ES-I3 (cell line): Measurements from ENCODE around the gene ECEL1.
A peak's percentile ranks its signal among the peaks of the same experiment; 100 is the strongest.

Experiments
- H3K36me3 ChIP-seq: 2 replicates; pipeline ENCODE4 v1.6.1; 2013; ENCODE audit warnings: mild to moderate bottlenecking, low read length, control low read depth, moderate library complexity; ENCODE audit not compliant: insufficient read depth
- H3K4me1 ChIP-seq: 2 replicates; pipeline ENCODE4 v1.6.1; 2013; ENCODE audit warnings: mild to moderate bottlenecking, control low read depth, low read length; ENCODE audit not compliant: insufficient read depth
- H3K9ac ChIP-seq: 2 replicates; pipeline ENCODE4 v1.6.1; 2013; ENCODE audit warnings: low read depth, mild to moderate bottlenecking, low read length, moderate library complexity
- H3K9me3 ChIP-seq: 2 replicates; pipeline ENCODE4 v1.6.1; 2013; ENCODE audit warnings: mild to moderate bottlenecking, low read length, moderate library complexity; ENCODE audit not compliant: control insufficient read depth, insufficient read depth

Gene ECEL1

GRCh38 chr2:232497348-232497747, 9.7 kb upstream of the ECEL1 start:
- Histone ChIP-seq H3K36me3 (no peaks in the 10 kb centered on the region), H3K9ac (no peak overlapping the region), H3K4me1 (peaks cover 10% of the 10 kb centered on the region; the same call in 1 of the 2 replicates), H3K9me3 (no peaks in the 10 kb centered on the region)

GRCh38 chr2:232496501-232497270, 9.1 kb upstream of the ECEL1 start:
- H3K36me3 ChIP-seq, result no peaks in the 10 kb centered on the region
- no peaks in the 10 kb centered on the region for H3K9me3 ChIP-seq
- no peak overlapping the region for H3K9ac ChIP-seq
- H3K4me1 ChIP-seq, result peaks cover 7% of the 10 kb centered on the region; the same call in 1 of the 2 replicates

DNA sequence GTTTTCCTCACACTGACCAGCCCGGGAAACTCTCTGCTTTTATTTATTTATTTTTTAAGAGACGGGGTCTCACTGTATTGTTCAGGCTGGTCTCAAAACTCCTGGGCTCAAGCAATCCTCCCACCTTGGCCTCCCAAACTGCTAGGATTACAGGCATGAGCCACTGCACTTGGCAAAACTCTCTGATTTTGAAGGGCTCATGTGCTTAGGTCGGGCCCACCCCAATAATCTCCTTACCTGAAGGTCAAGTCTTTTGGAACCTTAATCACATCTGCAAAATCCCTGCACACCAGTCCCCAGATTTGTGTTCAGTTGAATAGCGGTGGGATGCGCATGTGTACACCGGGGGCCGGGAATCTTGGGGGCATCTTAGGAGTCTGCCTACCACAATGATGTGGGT, 7.7 kb upstream of the ECEL1 start:
- Histone ChIP-seq H3K9me3 (no peaks in the 10 kb centered on the region), H3K9ac (no peak overlapping the region), H3K4me1 (peaks cover 6% of the 10 kb centered on the region; the same call in 1 of the 2 replicates), H3K36me3 (no peaks in the 10 kb centered on the region)

DNA sequence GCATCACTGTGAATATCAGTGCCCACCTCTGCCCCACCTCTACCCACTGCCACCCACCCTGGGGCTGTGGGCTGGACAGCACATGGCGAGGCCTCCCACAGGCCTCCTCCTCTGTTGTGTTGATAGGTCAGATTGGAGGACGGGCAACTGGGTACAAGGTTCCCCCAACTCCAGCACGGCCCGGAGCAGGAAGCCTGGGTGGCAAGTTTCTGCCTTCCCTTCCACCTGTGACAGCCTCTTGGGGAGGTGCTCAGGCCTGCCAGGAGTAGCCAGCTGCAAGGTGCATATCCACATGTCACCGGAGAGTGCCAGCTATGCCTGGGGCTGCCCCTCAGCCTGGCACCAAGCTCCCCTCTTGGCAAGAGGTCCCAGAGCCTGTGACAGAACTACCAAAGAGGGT, 6.9 kb upstream of the ECEL1 start:
- Histone ChIP-seq H3K4me1 (peaks cover 8% of the 10 kb centered on the region; the same call in 1 of the 2 replicates), H3K9ac (no peak overlapping the region), H3K36me3 (no peaks in the 10 kb centered on the region), H3K9me3 (no peaks in the 10 kb centered on the region)

DNA sequence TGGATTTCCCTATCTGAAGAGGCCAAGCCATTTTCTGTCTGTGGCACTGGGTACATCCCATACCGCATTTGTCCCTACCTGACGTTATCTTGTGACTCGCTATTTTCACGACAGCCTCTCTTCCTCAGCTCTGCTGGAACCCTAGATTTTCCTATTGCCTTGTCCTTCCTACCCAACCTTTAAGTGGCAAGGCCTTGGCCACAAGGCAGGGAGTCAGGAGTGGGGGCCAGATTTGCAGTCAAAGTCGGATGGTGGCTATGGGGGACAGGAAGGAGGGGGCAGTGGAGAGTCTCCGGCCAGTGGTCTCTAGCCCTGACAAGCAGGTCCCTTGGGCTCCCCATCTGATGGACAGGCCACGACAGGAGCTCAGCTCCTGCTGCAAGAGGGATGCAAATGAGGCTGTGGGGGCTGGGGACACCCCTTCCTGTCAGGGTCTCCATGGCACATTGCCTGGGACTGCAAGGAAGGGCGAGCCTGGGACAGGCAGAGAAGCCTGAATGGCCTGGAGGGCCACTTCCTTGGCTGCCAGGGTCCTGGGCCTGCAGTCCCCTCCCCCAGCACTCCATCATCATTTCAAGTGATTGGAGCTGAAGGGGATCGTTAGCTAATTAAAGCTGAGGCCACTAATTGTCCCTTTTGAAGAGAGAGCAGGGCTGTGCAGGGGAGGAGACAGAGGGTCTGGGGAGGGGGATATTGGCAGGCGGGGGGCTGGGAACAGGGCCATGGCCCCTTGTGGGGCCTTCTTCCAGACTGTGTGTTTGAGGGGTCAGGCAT, 6.3 kb upstream of the ECEL1 start:
- H3K9me3 ChIP-seq, result no peaks in the 10 kb centered on the region
- no peaks in the 10 kb centered on the region for H3K36me3 ChIP-seq
- peaks cover 15% of the 10 kb centered on the region; the same call in 1 of the 2 replicates for H3K4me1 ChIP-seq
- no peak overlapping the region for H3K9ac ChIP-seq

DNA sequence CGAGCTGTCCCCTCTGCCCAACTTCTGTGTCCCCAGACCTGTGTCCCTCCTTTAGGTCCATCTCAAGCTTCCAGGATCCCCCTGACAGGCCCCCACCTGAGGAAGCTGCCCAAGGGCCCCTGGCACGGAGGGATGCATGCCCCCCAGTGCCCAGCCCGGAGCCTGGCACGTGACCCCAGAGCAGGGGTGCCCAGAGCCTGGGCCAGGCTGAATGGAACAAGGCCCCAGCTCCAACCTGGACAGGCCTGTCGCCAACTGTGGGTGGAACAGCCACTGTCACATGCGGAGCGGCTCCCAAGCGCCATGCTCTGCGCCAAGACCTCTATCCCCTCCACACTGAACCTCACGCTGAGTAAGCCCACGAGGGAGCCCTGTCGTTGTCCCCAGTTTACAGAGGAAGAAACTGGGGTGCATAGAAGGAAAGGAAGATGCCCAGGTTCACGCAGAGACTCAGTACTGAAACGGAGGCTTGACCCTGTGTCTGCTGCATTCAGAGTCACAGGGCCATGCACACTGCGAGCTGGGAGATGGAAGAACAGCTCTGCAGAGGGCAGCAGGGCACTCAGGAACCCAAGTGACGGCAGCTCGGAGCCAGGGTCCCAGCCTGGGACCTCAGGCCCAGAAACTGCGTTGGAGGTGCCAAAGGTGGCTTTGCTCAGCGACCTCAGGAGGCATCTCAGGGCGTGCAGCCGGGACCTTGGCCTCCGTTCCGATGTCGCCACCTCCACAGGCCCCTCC, 5.5 kb upstream of the ECEL1 start:
- no peak overlapping the region for H3K9ac ChIP-seq
- H3K9me3 ChIP-seq, result no peaks in the 10 kb centered on the region
- no peaks in the 10 kb centered on the region for H3K36me3 ChIP-seq
- peaks cover 18% of the 10 kb centered on the region for H3K4me1 ChIP-seq

- no peak overlapping the region for H3K9ac ChIP-seq
- H3K4me1 ChIP-seq, result peaks cover 18% of the 10 kb centered on the region
- no peaks in the 10 kb centered on the region for H3K36me3 ChIP-seq
- no peaks in the 10 kb centered on the region for H3K9me3 ChIP-seq
These were observed 4.7 kb upstream of the ECEL1 start for GRCh38 chr2:232492236-232492848.

GRCh38 chr2:232491139-232491780, 3.6 kb upstream of the ECEL1 start:
- Histone ChIP-seq H3K4me1 (peaks cover 18% of the 10 kb centered on the region), H3K9me3 (no peaks in the 10 kb centered on the region)

DNA sequence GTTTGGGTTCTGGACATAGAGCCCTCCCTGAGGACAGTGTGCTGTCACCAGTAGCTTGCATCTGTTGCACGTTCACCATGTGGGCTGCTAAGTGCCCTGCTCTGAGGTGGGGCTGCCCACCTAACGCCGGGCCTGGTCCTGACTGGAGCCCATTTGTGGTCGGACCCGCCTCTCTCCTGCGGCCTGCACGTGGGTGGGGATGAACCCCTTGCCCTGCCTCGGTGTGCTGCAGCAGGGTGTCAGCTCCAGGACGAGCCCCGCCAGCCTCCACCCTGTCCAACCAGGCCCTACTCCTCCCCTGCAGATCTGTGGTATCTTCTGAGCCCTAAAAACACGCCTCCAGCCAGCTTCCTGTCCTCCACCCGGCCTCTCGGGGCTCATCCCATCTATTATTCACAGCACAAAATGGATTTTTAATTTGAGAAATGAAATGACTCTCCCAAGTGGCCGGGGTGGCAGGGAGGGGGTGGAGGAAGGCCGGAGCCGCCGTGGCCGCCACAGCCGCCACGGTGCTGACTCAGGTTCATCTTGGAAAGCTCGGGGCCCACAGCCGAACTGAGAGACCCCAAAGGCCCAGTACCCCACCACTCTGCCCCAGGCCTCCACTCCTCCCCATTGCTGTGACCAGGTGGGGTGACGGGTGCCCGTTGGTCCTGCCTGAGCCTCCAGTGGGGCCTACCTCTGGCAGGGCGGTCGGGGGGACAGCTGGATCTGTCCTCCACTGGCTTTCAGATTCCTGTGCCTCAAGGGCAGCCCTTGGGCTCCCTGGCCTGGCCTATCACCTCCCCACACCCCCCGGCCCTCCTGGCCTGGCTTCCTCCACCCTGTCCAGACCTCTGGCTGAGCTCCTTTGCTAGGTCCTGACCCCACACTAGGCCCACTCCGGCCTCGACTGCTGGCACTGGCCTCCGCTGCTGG, 2.8 kb upstream of the ECEL1 start:
- Histone ChIP-seq H3K4me1 (peaks cover 18% of the 10 kb centered on the region), H3K9ac (no peak overlapping the region), H3K9me3 (no peaks in the 10 kb centered on the region), H3K36me3 (no peaks in the 10 kb centered on the region)

More at GRCh38 chr2:232491139-232491780, 3.6 kb upstream of the ECEL1 start:
- Histone ChIP-seq H3K9ac (no peak overlapping the region), H3K36me3 (no peaks in the 10 kb centered on the region)

DNA sequence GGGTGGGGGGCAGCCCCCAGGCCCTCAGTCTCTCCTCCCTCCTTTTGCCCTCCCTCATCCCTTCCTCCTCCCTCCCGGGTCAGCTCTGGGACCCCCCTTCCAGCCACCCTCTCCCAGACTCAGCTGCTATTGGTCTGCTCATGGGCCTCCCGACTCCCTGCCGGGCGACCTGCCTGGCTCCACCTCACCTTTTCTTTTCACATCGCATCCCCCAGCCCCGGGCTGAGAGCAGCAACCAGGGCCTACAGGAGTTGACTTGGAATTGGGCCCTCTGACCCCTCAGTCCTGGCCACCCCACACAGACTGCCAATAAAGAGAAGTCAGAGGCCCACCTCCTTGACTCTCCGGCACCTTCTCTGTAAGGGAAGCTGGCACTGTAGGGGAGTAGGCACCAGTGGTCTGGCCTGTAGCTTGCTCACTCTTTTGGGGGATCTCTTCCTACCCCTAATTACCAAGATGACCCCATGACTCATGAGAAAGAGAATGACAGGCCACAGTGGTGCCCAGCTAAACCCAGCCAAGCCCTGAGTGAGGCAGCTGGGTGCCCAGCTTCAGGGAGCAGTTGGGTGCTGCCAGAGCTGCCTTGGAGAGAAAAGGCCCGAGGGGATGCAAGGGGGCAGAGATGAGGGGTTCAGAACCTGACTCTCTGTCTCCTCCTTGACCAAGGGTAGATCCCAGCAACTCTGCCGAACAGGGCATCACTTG, 2.0 kb upstream of the ECEL1 start:
- Histone ChIP-seq H3K9ac (no peak overlapping the region), H3K9me3 (no peaks in the 10 kb centered on the region), H3K36me3 (no peaks in the 10 kb centered on the region), H3K4me1 (peaks cover 18% of the 10 kb centered on the region)

- peaks cover 15% of the 10 kb centered on the region for H3K4me1 ChIP-seq
- no peak overlapping the region for H3K9ac ChIP-seq
- no peaks in the 10 kb centered on the region for H3K36me3 ChIP-seq
- no peaks in the 10 kb centered on the region for H3K9me3 ChIP-seq
These were observed 1.2 kb upstream of the ECEL1 start for GRCh38 chr2:232488721-232489300.

GRCh38 chr2:232488097-232488711, 570 bp upstream of the ECEL1 start:
- Histone ChIP-seq H3K4me1 (peaks cover 12% of the 10 kb centered on the region), H3K36me3 (no peaks in the 10 kb centered on the region), H3K9me3 (no peaks in the 10 kb centered on the region), H3K9ac (peak overlapping the region; percentile 11; the same call in 1 of the 2 replicates)
